ENCODE data around the gene SAMM50. TPM values are rescaled to one million over a fixed set of nuclear protein-coding genes. Genes with fewer than 3 reads are reported as not detected.

Gene SAMM50
- total and polyA plus RNA-seq, 2 experiments from 2014 or later, result 37.6 to 53.5 TPM

DNA sequence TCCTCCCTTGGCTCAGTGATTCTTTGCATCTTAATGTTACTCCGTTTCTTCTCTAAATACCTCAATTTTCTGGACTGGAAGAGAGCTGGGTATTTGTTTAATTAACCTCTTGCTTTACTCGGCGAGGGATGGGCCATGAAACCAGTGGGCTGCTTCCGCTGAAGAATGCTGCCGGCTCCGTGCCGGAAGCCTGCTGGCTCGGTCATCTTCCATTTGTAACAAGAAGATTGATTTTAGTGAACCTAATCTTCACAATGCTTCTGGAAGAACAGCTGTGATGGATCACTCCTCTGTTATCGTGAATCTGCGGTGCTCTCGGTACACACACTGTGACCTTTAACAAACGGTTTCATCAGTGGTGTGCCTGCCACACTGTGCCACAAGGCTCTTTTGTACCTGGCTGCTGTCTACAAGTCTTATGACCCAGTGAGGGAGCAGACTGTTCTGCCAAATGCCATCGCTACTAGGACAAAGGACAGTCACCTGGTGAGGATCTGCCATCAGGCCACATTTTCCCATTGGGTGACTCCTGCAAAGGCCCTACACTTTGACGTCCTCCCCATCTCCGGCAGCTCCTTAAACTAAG lies 43.5 kb downstream of the SAMM50 start:
- Histone ChIP-seq H3K4me2 (no peak overlapping the region), H3K9me3 (ENCODE audit: low read depth) (no peaks in the 10 kb centered on the region), H3K79me2 (no peaks in the 10 kb centered on the region), H3K36me3 (replicated peaks; ENCODE audit: insufficient read depth, low read depth) (no peaks in the 10 kb centered on the region), H3K4me1 (ENCODE audit: insufficient read depth) (no peaks in the 10 kb centered on the region), H3K27ac (no peak overlapping the region), H3K27me3 (no peaks in the 10 kb centered on the region), H3K4me3 (no peak overlapping the region), H4K20me1 (ENCODE audit: insufficient read depth, poor library complexity, severe bottlenecking) (no peaks in the 10 kb centered on the region), H2AFZ (no peak overlapping the region), H3K9me2 (replicated peaks; ENCODE audit: insufficient read depth) (no peaks in the 10 kb centered on the region)
- no peak for DNase-seq (ENCODE audit: low spot score)
- 91% methylated on average over 15 of the region's 15 CpGs for whole genome bisulfite sequencing (ENCODE audit: low lambda C conversion rate, missing lambda C conversion rate)
- TF ChIP-seq EZH2 (IDR thresholded peaks at IDR 0.05; ENCODE audit: borderline replicate concordance) (no peak), EZH2phosphoT487 (IDR thresholded peaks at IDR 0.05; ENCODE audit: low read depth, severe bottlenecking, unreplicated experiment) (no peak)
- TF ChIP-seq, protein P1, sequence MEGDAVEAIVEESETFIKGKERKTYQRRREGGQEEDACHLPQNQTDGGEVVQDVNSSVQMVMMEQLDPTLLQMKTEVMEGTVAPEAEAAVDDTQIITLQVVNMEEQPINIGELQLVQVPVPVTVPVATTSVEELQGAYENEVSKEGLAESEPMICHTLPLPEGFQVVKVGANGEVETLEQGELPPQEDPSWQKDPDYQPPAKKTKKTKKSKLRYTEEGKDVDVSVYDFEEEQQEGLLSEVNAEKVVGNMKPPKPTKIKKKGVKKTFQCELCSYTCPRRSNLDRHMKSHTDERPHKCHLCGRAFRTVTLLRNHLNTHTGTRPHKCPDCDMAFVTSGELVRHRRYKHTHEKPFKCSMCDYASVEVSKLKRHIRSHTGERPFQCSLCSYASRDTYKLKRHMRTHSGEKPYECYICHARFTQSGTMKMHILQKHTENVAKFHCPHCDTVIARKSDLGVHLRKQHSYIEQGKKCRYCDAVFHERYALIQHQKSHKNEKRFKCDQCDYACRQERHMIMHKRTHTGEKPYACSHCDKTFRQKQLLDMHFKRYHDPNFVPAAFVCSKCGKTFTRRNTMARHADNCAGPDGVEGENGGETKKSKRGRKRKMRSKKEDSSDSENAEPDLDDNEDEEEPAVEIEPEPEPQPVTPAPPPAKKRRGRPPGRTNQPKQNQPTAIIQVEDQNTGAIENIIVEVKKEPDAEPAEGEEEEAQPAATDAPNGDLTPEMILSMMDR (IDR thresholded peaks at IDR 0.05; ENCODE audit: poor library complexity), result no peak

DNA sequence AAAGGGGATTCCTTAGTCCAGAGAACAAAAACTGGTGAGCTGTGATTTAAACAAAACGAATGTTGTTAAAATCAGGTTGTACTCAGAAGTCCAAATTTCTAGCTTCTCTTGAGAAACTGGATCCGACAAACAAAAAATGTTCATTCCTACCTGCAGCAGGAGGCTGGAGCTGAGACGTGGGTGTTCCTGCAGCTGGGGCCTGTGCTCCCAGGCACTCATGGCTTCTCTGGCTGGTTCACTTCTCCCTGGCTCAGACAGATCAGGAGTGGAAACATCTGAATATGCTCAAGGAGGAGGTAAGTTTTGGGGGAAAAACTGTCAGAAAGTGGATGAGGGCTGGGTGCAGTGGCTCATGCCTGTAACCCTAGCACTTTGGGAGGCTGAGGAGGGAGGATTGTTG lies 44.1 kb downstream of the SAMM50 start:
- Histone ChIP-seq H3K4me3 (no peak overlapping the region), H2AFZ (no peak overlapping the region), H3K36me3 (replicated peaks; ENCODE audit: insufficient read depth, low read depth) (no peaks in the 10 kb centered on the region), H3K9me2 (replicated peaks; ENCODE audit: insufficient read depth) (no peaks in the 10 kb centered on the region), H4K20me1 (ENCODE audit: insufficient read depth, poor library complexity, severe bottlenecking) (no peaks in the 10 kb centered on the region), H3K9me3 (ENCODE audit: low read depth) (no peaks in the 10 kb centered on the region), H3K27ac (no peak overlapping the region), H3K27me3 (no peaks in the 10 kb centered on the region), H3K4me1 (ENCODE audit: insufficient read depth) (no peaks in the 10 kb centered on the region), H3K79me2 (no peaks in the 10 kb centered on the region), H3K4me2 (no peak overlapping the region)
- no peak for DNase-seq (ENCODE audit: low spot score)
- TF ChIP-seq, protein P1 (IDR thresholded peaks at IDR 0.05; ENCODE audit: poor library complexity), result no peak
- TF ChIP-seq EZH2 (IDR thresholded peaks at IDR 0.05; ENCODE audit: borderline replicate concordance), result no peak
- no peak for TF ChIP-seq EZH2phosphoT487 (IDR thresholded peaks at IDR 0.05; ENCODE audit: low read depth, severe bottlenecking, unreplicated experiment)
- 88% methylated on average over 3 of the region's 3 CpGs for WGBS (ENCODE audit: low lambda C conversion rate, missing lambda C conversion rate)

DNA sequence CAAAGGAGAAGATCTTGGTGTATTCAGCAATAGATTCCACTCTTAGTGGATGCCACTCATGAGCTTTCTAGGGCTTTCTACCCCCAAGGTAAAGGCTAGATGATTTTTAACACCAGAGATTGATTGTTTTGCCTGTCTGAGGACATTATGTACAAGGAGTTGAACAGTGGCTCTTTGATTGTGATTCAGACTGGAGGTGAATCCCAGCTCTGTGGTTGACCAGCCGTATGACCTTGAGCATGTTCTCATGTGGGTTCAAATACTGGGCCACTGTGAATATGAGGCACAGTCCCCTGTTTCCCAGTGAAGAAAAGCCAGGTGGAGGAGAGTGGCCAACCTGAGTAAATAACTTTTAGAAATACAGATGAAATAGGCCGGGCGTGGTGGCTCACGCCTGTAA lies 44.9 kb downstream of the SAMM50 start:
- Histone ChIP-seq H3K9me2 (replicated peaks; ENCODE audit: insufficient read depth) (no peaks in the 10 kb centered on the region), H3K27me3 (no peaks in the 10 kb centered on the region), H2AFZ (no peak overlapping the region), H4K20me1 (ENCODE audit: insufficient read depth, poor library complexity, severe bottlenecking) (no peaks in the 10 kb centered on the region), H3K4me2 (no peak overlapping the region), H3K36me3 (replicated peaks; ENCODE audit: insufficient read depth, low read depth) (no peaks in the 10 kb centered on the region), H3K4me1 (ENCODE audit: insufficient read depth) (no peaks in the 10 kb centered on the region), H3K4me3 (no peak overlapping the region), H3K9me3 (ENCODE audit: low read depth) (no peaks in the 10 kb centered on the region), H3K27ac (no peak overlapping the region), H3K79me2 (no peaks in the 10 kb centered on the region)
- 93% methylated on average over 4 of the region's 4 CpGs for WGBS (ENCODE audit: low lambda C conversion rate, missing lambda C conversion rate)
- TF ChIP-seq EZH2phosphoT487 (IDR thresholded peaks at IDR 0.05; ENCODE audit: low read depth, severe bottlenecking, unreplicated experiment), result no peak
- TF ChIP-seq, protein P1 (IDR thresholded peaks at IDR 0.05; ENCODE audit: poor library complexity), result no peak
- no peak for TF ChIP-seq EZH2 (IDR thresholded peaks at IDR 0.05; ENCODE audit: borderline replicate concordance)
- no peak for DNase-seq (ENCODE audit: low spot score)

All from hepatocyte (in vitro differentiated cells).